ENCODE results near the gene PCSK6. TPM values are rescaled to one million over a fixed set of nuclear protein-coding genes. Genes with fewer than 3 reads are reported as not detected.
"Not testable (repeated sequence)": the region's sequence is repeated elsewhere in the genome, so short reads cannot be mapped to it uniquely, and the experiment has no call there.

The PCSK6 gene
- total RNA-seq, 1 donor from 2014 or later, result 15.0 TPM

- DNase-seq (ENCODE audit: low spot score), result no peak
Observed at GRCh38 chr15:101431301-101431700, 58.2 kb downstream of the PCSK6 start.

DNA sequence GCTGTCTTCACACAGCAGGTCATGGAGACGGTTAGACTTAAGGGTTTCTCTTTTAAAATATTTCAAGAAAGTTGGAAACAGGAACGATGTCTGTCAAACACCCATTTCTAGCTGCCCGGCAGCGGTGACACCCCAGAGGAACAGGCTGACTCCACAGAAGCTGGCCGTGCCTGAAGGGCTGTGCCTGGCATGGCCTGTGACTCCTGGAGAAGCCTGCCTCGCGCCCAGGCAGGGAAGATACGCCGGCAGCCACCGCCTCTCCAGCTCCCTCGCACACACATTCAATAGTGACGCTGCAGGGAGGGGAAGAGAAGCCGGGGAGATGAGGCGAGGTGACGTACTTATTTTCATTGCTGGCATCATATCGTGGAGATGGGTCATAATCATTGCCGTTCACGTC lies 59.9 kb downstream of the PCSK6 start:
- no peak for DNase-seq (ENCODE audit: low spot score)

DNA sequence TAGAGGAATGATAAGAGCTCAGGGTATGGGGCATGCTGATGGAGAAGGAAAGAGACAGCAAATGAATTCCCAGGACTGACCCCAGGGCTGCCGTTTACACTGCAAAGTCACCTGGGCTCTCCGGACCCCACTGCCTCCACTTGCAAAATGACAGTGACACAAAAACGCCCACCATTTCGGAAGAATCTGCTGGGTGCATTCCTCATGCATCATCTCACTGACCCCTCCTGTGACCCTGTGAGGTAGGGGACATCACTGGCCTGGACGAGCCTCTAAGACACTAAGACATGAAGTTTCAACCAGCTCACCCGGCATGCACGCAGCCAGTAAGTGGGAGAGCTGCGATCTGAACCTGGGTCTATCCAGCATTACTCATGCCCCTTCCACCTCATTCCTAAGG lies 60.3 kb downstream of the PCSK6 start:
- no peak for DNase-seq (ENCODE audit: low spot score)

GRCh38 chr15:101428758-101429157 lies 60.7 kb downstream of the PCSK6 start:
- DNase-seq (ENCODE audit: low spot score), result no peak

- DNase-seq (ENCODE audit: low spot score), result no peak
Observed at GRCh38 chr15:101427606-101428487, 61.7 kb downstream of the PCSK6 start.

- no peak for DNase-seq (ENCODE audit: low spot score)
Observed at GRCh38 chr15:101426761-101427333, 62.7 kb downstream of the PCSK6 start.

- no peak for DNase-seq (ENCODE audit: low spot score)
Observed at GRCh38 chr15:101425787-101426365, 63.6 kb downstream of the PCSK6 start.

- DNase-seq (ENCODE audit: low spot score), result no peak
Observed at GRCh38 chr15:101424984-101425383, 64.5 kb downstream of the PCSK6 start.

GRCh38 chr15:101420232-101420631 lies 69.3 kb downstream of the PCSK6 start:
- no peak for DNase-seq (ENCODE audit: low spot score)

DNA sequence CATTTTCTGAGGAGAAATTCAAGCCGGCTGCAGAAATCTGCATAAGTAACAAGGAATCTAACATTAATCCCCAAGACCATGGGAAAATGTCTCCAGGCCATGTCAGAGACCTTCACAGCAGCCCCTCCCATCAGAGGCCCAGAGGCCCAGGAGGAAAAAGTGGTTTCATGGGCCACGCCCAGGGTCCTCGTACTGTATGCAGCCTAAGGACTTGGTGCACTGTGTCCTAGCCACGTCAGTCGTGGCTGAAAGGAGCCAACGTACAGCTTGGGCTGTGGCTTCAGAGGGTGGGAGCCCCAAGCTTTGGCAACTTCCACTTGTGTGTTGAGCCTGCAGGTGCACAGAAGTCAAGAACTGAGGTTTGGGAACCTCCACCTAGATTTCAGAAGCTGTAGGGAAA lies 73.0 kb downstream of the PCSK6 start:
- not testable (repeated sequence) for DNase-seq (ENCODE audit: low spot score)

- no peak for DNase-seq (ENCODE audit: low spot score)
Observed at GRCh38 chr15:101413239-101413638, 76.3 kb downstream of the PCSK6 start.

GRCh38 chr15:101411581-101411980 lies 77.9 kb downstream of the PCSK6 start:
- no peak for DNase-seq (ENCODE audit: low spot score)

DNA sequence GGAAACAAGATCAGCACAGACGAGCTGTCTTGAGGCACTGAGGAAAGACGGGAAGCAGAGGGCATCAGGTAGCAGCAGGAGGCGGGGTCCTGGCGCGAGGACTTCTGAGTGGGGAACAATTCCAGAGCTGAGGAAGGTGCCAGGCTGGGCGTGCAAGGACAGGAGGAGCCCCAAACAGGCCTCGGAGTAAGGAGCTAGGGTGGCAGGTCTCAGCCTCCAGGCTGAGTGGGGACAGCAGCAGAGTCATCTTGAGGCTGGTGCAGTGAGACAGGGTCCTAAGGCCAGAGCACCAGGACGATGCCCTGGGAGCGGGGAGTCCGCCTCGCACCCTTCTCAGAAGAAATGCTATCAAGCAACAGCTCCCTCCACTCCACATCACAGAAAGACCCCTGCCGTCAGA lies 78.4 kb downstream of the PCSK6 start:
- no peak for DNase-seq (ENCODE audit: low spot score)

- DNase-seq (ENCODE audit: low spot score), result no peak
Observed at GRCh38 chr15:101410612-101411011, 78.9 kb downstream of the PCSK6 start.

GRCh38 chr15:101409621-101410020 lies 79.9 kb downstream of the PCSK6 start:
- no peak for DNase-seq (ENCODE audit: low spot score)

GRCh38 chr15:101407966-101408775 lies 81.3 kb downstream of the PCSK6 start:
- no peak for DNase-seq (ENCODE audit: low spot score)

- no peak for DNase-seq (ENCODE audit: low spot score)
Observed at GRCh38 chr15:101407439-101407838, 82.1 kb downstream of the PCSK6 start.

- DNase-seq (ENCODE audit: low spot score), result no peak
Observed at GRCh38 chr15:101406526-101407195, 82.8 kb downstream of the PCSK6 start.

DNA sequence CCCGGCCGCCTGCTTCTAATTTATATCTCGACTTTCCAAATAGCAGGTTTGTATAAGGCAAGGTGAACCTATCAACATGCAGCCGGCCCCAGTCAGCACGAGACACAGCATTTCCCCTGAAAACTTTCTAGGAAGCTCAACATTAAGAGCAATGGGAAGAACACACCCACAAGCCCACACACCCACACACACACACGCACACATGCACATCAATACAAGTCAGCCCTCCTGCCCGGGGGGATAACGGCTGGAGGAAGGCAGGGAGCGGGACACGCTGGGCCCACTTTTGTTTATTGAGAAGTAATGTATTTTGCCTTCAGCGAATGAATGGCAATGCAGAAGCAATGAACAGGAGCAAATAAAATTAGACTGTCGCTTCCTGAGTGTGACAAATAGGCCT lies 83.5 kb downstream of the PCSK6 start:
- DNase-seq (ENCODE audit: low spot score), result no peak

DNA sequence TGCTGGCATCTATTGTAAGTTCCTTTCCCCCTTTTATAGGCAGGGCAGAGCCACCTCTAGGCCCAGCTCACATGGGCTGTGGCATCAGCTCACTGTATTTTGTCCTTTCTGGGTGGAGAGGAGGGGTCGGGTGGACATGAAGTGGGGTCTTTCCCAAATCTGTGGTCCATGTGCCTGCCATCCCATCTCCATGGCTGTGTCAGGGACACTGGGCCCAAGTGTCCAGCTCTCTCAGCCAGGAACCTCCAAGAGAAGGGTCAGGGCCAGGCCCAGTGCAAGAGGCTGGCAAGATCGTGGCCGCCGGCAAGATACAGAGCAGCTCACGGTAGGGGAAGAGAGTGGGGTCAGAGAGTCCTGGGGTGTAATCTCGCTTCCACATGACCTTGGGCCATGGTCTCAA lies 85.3 kb downstream of the PCSK6 start:
- DNase-seq (ENCODE audit: low spot score), result no peak

DNA sequence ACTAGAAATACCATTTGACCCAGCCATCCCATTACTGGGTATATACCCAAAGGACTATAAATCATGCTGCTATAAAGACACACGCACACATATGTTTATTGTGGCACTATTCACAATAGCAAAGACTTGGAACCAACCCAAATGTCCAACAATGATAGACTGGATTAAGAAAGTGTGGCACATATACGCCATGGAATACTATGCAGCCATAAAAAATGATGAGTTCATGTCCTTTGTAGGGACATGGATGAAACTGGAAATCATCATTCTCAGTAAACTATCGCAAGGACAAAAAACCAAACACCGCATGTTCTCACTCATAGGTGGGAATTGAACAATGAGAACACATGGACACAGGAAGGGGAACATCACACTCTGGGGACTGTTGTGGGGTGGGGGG lies 86.6 kb downstream of the PCSK6 start:
- DNase-seq (ENCODE audit: low spot score), result not testable (repeated sequence)

DNA sequence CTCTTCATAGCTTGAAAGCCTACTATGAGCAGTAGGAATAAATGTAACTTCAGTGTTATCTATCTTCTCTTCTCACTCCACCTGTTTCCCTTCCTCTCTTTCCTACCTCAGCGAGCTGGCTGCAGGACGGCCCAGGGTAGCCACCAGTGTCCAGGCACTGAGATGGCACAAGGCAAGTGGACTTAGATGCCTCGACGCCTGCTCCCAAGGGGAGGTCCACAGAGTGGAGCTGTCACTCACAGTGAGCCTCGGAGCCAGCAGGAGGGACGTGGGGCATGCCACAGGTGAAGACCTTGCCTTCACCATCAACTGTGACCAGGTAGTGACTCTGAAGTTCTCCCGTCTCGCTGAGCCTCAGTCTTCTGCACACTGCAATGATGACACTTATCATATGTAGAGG lies 88.2 kb downstream of the PCSK6 start:
- DNase-seq (ENCODE audit: low spot score), result no peak

All from mucosa of gallbladder (tissue), 1 donor.